GM18499 (cell line): ENCODE measurements around the gene KRTAP10-6.
"Not testable (repeated sequence)": the region's sequence is repeated elsewhere in the genome, so short reads cannot be mapped to it uniquely, and the experiment has no call there.

ENCODE experiments used
- ATAC-seq: cut with Tn5 transposase; IDR thresholded peaks from one replicate; pipeline ENCODE4 v1.9.1; 2021; ENCODE audit warnings: moderate number of reproducible peaks; ENCODE audit not compliant: insufficient read depth, unreplicated experiment

The KRTAP10-6 gene

GRCh38 chr21:44566403-44566802 lies 25.9 kb downstream of the KRTAP10-6 start:
- no peak for ATAC-seq

GRCh38 chr21:44564886-44565598 lies 27.3 kb downstream of the KRTAP10-6 start:
- ATAC-seq = no peak

- no peak for ATAC-seq
Observed at GRCh38 chr21:44564099-44564498, 28.2 kb downstream of the KRTAP10-6 start.

GRCh38 chr21:44558695-44559094 lies 33.6 kb downstream of the KRTAP10-6 start, which contains the start of gene KRTAP10-3:
KRTAP10-3 (minus strand) TSS chr21:44558795; CDS start chr21:44558715, 80 bp downstream.
- no peak for ATAC-seq

GRCh38 chr21:44558329-44558675 lies 34.0 kb downstream of the KRTAP10-6 start:
- ATAC-seq = not testable (repeated sequence)

GRCh38 chr21:44557491-44558328 lies 34.6 kb downstream of the KRTAP10-6 start:
- ATAC-seq = no peak

GRCh38 chr21:44556879-44557278 lies 35.4 kb downstream of the KRTAP10-6 start:
- no peak for ATAC-seq

GRCh38 chr21:44555200-44555875 lies 37.0 kb downstream of the KRTAP10-6 start:
- ATAC-seq = no peak

GRCh38 chr21:44552681-44553080 lies 39.6 kb downstream of the KRTAP10-6 start:
- no peak for ATAC-seq

- no peak for ATAC-seq
Observed at GRCh38 chr21:44552136-44552535, 40.2 kb downstream of the KRTAP10-6 start.

- ATAC-seq = no peak
Observed at GRCh38 chr21:44551340-44551961, 40.9 kb downstream of the KRTAP10-6 start, which contains the start of gene KRTAP10-2. KRTAP10-2 (minus strand) TSS chr21:44551505; CDS start chr21:44551458, 47 bp downstream.

- no peak for ATAC-seq
Observed at GRCh38 chr21:44550807-44551206, 41.5 kb downstream of the KRTAP10-6 start.

GRCh38 chr21:44550285-44550684 lies 42.0 kb downstream of the KRTAP10-6 start:
- not testable (repeated sequence) for ATAC-seq

- no peak for ATAC-seq
Observed at GRCh38 chr21:44549525-44550211, 42.6 kb downstream of the KRTAP10-6 start.

GRCh38 chr21:44548922-44549321 lies 43.4 kb downstream of the KRTAP10-6 start:
- ATAC-seq = no peak

GRCh38 chr21:44548381-44548780 lies 43.9 kb downstream of the KRTAP10-6 start:
- ATAC-seq = no peak

GRCh38 chr21:44547656-44548331 lies 44.5 kb downstream of the KRTAP10-6 start:
- no peak for ATAC-seq

- ATAC-seq = no peak
Observed at GRCh38 chr21:44544566-44544965, 47.7 kb downstream of the KRTAP10-6 start.

- no peak for ATAC-seq
Observed at GRCh38 chr21:44542716-44543115, 49.6 kb downstream of the KRTAP10-6 start.
